GM18909 (cell line): ENCODE data around the gene SBF2.
A peak's percentile ranks its signal among the peaks of the same experiment; 100 is the strongest.

Source experiments
- ATAC-seq: cut with Tn5 transposase; IDR thresholded peaks from one replicate; pipeline ENCODE4 v1.9.1; 2021; ENCODE audit warnings: mild to moderate bottlenecking; ENCODE audit not compliant: unreplicated experiment, poor library complexity

SBF2 gene

DNA sequence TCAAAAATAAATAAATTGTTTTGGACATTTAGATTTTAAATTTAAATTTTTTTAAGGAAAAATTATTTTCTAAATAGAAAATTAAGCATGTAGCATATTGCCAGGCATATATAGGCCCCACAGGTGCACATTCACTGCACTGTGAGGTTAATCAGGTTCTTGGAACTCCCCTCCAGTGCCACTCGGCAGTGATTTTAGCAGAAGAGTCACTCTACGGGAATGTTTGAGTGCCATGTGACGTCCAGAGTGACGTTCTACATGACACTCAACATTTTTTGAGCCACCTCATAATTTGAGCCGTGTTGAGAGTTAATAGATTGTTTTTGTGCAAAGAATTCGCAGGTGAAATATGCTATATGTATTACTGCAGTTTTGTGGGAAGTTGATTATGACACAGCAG is 552.8 kb downstream of the SBF2 start:
- no peak for ATAC-seq

DNA sequence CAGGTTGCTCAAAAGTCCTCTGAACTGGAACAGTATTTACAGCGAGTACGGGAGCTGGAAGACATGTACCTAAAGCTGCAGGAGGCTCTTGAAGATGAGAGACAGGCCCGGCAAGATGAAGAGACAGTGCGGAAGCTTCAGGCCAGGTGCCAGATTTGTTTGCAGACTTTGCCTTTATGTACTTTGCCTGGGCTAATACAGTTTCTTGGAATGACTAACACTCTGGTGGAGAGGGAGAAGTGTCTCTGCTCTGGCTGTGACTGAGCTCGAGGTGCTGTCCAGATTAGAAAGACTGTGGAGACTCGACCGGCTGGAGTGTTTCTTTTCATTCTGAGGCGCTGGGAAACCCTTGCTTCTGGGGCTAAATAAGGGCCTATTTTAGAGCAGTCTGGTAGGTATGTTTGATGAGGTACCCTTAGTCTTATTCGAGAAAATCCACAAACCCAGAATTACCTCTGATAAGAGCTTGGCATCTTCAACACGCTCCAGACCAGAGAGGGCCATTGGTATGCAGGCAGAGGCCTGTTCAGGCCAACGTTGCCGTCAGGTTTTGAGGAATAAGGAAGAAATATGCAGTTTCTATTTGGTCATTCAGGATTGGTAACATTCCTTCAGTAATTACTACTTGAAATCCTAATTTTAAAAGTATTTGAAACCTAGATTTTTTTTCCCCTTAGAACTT is 553.7 kb downstream of the SBF2 start:
- no peak for ATAC-seq

DNA sequence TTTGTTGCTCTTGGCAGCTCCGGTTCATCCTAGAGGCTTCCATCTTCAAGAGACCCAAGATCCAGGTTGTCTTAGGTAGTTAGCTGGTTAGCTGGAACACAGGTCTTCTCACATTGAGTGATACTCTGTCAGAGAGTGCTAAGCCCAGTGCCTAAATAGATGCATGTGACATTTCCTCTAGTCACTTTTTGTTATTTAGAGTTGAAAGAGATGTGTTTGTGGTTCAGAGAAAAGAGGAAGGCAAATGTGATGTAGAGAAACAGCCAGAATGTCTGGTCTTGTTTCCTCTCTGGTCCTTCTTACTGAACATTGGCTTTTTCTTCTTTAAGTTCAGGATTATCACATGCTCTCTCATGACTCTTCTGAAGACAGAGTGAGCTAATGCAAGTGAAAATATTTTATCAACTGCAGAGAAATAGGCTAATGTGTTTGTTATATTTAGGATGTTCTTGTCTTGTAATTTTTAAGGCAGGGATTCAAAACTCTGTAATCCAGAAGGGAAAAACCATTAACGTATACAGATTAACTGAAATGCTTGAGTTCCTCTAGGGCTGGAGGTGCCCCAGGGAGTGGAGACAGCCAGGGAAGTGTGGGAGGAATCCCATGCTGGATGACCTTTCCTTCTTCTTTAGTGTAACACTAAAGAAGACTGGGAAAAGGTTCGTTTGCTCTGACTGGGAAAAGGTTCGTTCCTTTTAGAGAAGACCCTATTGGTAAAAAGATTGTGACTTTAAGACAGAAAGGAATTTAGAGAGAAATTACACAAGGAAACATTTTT is 554.7 kb downstream of the SBF2 start:
- peak; percentile 67 for ATAC-seq

DNA sequence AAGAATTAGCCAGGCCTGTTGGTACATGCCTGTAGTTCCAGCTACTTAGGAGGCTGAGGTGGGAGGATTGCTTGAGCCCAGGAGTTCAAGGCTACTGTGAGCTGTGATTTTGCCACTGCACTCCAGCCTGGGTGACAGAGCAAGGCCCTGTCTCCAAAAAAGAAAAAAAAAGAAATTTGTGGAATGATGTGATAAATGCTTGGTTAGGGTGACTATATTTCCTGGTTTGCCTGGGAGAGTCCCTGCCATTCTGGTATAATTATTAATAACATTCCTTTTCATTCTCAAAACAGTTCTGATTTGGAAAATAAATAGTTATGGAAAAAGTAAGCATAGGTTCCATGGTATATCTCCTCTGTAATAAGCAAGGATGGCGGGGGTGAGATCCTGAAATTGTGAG is 555.3 kb downstream of the SBF2 start:
- ATAC-seq: no peak

DNA sequence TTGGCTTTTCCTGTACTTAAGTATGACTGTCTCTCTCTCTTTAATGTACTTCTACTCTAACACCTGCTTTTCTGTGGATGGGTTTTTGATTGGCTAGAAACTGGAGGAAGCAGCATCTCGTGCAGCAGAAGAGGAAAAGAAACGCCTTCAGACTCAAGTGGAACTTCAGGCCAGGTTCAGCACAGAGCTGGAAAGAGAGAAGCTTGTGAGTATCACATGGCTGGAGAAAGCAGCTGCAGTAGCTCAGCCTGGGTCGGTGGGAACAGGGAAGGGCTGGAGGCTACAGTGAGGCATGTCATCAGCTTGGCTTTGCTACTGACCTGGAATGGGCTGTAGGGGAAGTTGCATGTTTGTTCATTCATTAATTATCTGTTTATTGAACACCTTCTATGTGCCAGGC is 555.9 kb downstream of the SBF2 start:
- ATAC-seq: no peak

DNA sequence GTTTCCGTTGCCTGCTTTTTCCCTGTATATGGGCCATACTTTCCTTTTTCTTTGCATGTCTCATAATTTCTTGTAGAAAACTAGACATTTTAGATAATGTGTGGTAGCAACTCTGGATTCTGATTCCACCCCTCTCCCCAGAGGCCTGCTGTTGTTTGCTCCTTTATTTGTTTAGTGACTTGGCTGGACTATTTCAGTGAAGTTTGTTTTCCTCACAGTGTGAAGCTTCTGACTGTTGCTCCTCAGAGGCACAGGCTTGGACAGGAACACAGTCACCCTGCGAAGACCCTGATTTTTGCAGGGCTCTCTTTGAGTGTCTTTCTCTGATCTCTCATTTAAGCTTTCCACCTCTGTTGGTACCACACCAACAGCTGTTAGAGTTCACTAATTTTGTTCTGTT is 557.7 kb downstream of the SBF2 start:
- ATAC-seq: no peak

DNA sequence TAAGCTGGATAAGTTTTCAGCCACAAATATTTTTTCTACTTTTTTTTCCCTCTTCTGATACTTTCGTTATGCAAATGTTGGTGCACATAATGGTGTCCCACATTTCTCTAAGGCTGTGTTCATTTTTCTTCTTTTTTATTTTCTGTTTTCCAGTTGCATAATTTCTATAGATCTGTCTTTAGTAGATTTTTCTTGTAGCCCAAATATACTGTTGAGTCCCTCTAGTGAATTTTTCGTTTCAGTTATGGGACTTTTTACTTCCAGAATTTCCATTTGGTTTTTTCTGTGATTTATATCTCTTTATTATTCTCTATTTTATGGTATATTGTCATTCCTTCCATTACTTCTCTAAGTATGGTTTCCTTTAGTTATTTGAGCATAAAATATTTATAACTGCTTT is 558.1 kb downstream of the SBF2 start:
- no peak for ATAC-seq

DNA sequence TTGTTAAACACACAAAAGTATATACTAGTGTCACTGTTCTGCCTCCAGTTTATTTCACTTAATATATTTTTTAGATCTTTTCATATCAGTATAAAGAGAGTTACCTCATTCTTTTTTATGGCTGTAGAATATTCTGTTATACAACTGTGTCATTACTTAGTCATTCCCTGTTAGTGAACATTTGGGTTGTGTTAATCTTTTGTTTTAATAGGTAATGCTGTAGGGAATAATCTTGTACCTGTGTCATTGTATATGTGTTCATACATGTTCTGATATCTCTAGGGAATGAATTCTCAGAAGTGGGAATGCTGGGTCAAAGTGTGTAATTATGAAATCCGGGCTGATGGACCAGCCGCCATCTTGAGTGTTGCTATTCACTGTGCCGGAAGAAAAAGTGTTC is 558.8 kb downstream of the SBF2 start:
- ATAC-seq: no peak

DNA sequence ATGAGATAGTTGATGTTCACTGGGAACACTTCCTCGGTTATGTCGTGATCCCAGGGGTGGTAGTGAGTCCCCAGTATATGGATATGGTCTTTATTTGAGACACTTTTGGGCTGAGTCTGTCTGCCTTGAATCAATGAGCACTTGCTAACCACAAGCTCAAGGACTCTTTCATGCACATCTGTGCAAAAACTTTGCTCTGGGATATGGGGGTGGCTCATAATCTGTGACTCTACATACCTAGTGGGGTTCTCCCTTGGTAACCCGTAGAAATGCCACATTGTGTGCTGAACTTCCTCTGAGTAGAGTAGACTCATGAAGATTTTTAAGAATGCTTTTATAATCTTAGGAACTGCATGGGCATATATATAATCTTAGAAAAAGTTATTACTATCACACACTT is 560.8 kb downstream of the SBF2 start:
- ATAC-seq: no peak

DNA sequence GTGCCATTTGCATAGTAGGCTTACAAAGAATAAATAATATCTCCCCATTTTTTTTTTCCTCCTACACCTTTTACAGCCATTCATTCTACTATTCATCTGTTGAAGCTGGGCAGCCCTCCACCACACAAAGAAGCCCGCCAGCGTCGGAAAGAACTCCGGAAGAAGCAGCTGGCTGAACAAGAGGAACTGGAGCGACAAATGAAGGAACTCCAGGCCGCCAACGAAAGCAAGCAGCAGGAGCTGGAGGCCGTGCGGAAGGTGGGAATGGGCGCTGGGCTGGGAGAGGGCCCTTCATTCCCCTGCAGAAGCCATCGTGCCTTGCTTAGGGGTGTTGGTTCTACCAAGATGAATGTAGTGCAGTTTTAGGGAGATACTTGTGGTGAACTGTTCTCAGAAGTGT is 561.6 kb downstream of the SBF2 start:
- no peak for ATAC-seq

DNA sequence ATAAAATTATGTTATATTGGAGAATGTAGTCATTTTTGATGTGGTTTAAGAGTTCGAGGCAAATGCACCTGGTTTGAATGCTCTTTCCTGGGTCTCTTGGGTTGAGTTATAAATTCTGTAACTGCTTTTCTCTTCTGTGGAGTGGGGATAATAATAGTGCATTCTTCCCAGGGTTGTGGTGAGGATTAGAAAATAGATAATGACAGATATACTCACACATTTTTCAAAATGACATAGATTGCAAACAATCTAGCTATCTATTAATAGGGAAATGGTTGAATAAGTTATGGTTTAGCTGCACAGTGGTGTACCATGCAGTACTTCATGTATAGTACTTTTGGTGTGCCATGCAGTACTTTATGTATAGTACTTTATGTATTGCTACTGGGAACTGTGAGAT is 562.8 kb downstream of the SBF2 start:
- ATAC-seq: no peak
